GM23338 (cell line): ENCODE measurements around the gene LRRC25. TPM values are rescaled to one million over a fixed set of nuclear protein-coding genes. Genes with fewer than 3 reads are reported as not detected.
A peak's percentile ranks its signal among the peaks of the same experiment; 100 is the strongest.

ENCODE experiments used
- ATAC-seq: fragments of 200-7000 bp; cut with Tn5 transposase; 3 replicates; pipeline ENCODE4 v1.9.1; 2020
- DNase-seq: peaks from one replicate; pipeline ENCODE4 v3.0.0-alpha.2; 2015; ENCODE audit warnings: low spot score
- H2AFZ ChIP-seq: fragments of 200-600 bp; sonication (generic); 2 replicates; pipeline ENCODE4 v1.8.0; 2016; ENCODE audit warnings: antibody characterized with exemption, mild to moderate bottlenecking, moderate library complexity
- H3F3A ChIP-seq: fragments of 200-600 bp; sonication (generic); replicated peaks from 2 replicates; pipeline ENCODE4 v1.8.0; 2017; ENCODE audit warnings: antibody characterized with exemption, mixed run types, low read depth
- H3K27ac ChIP-seq: fragments of 200-600 bp; sonication (generic); 2 replicates; pipeline ENCODE4 v1.6.1; 2016; ENCODE audit warnings: low read depth
- H3K27me3 ChIP-seq: fragments of 200-600 bp; sonication (generic); 2 replicates; pipeline ENCODE4 v1.8.0; 2016; ENCODE audit warnings: mild to moderate bottlenecking, mixed run types, moderate library complexity; ENCODE audit not compliant: insufficient read depth
- H3K36me3 ChIP-seq: fragments of 200-600 bp; sonication (generic); 2 replicates; pipeline ENCODE4 v1.8.0; 2016; ENCODE audit warnings: mild to moderate bottlenecking; ENCODE audit not compliant: insufficient read depth
- H3K4me1 ChIP-seq: fragments of 200-600 bp; sonication (generic); 2 replicates; pipeline ENCODE4 v1.8.0; 2016; ENCODE audit warnings: mild to moderate bottlenecking, moderate library complexity; ENCODE audit not compliant: insufficient read depth
- H3K4me2 ChIP-seq: fragments of 200-600 bp; sonication (generic); 2 replicates; pipeline ENCODE4 v1.7.1; 2017; ENCODE audit warnings: mixed run types
- H3K4me3 ChIP-seq: fragments of 200-600 bp; sonication (generic); 2 replicates; pipeline ENCODE4 v1.6.1; 2016; ENCODE audit warnings: mixed run types
- H3K79me2 ChIP-seq: fragments of 200-600 bp; sonication (generic); replicated peaks from 2 replicates; pipeline ENCODE4 v1.8.0; 2017; ENCODE audit warnings: mild to moderate bottlenecking; ENCODE audit not compliant: insufficient read depth
- H3K9me2 ChIP-seq: fragments of 200-600 bp; sonication (generic); 2 replicates; pipeline ENCODE4 v1.8.0; 2017; ENCODE audit not compliant: insufficient read depth
- H4K20me1 ChIP-seq: fragments of 200-600 bp; sonication (generic); replicated peaks from 2 replicates; pipeline ENCODE4 v1.8.0; 2017; ENCODE audit warnings: mild to moderate bottlenecking; ENCODE audit not compliant: insufficient read depth
- H3K27ac Mint-ChIP-seq: 2 replicates; pipeline ENCODE4 v1.8.0; 2020; ENCODE audit warnings: inconsistent platforms, mild to moderate bottlenecking, moderate library complexity, mixed read lengths
- H3K27me3 Mint-ChIP-seq: 3 replicates; pipeline ENCODE4 v1.8.0; 2022; ENCODE audit warnings: low read depth, mild to moderate bottlenecking, moderate library complexity, mixed read lengths, inconsistent platforms; ENCODE audit not compliant: insufficient read depth, poor library complexity
- H3K36me3 Mint-ChIP-seq: 3 replicates; pipeline ENCODE4 v1.8.0; 2021; ENCODE audit warnings: low read depth, mild to moderate bottlenecking, inconsistent platforms, moderate library complexity, mixed read lengths
- H3K4me1 Mint-ChIP-seq: 3 replicates; pipeline ENCODE4 v1.8.0; 2020; ENCODE audit warnings: mild to moderate bottlenecking, inconsistent platforms, mixed read lengths
- H3K4me3 Mint-ChIP-seq: 3 replicates; pipeline ENCODE4 v1.8.0; 2021; ENCODE audit warnings: moderate library complexity, mild to moderate bottlenecking, inconsistent platforms, mixed read lengths
- H3K9me3 Mint-ChIP-seq: 3 replicates; pipeline ENCODE4 v1.8.0; 2020; ENCODE audit warnings: moderate library complexity, mild to moderate bottlenecking, inconsistent platforms, mixed read lengths
- CREB1 ChIP-seq: fragments of 250-450 bp; sonication (Bioruptor Pico); IDR thresholded peaks from 2 replicates; pipeline ENCODE4 v1.5.0; 2020; ENCODE audit warnings: low read depth, mild to moderate bottlenecking, moderate library complexity
- CTCF ChIP-seq, 2 experiments: fragments of 200-600 bp in 1 of 2; sonication (generic) in 1 of 2; conservative IDR thresholded peaks; 2 replicates each; pipeline versions ENCODE4 v1.5.1 to v1.6.1; 2016 to 2017; ENCODE audit warnings: antibody characterized with exemption in 2 of 2, low read depth in 2 of 2, mild to moderate bottlenecking in 2 of 2, moderate library complexity in 1 of 2
- EZH2 ChIP-seq: fragments of 200-600 bp; sonication (generic); IDR thresholded peaks from one replicate; pipeline ENCODE4 v1.8.0; 2017; ENCODE audit warnings: antibody characterized with exemption, mild to moderate bottlenecking, low read depth; ENCODE audit not compliant: unreplicated experiment
- JUNB ChIP-seq: IDR thresholded peaks from one replicate; pipeline ENCODE4 v1.6.1; 2016; ENCODE audit warnings: antibody characterized with exemption; ENCODE audit not compliant: unreplicated experiment
- NANOG ChIP-seq: IDR thresholded peaks from 2 replicates; pipeline ENCODE4 v1.6.1; 2016; ENCODE audit warnings: antibody characterized with exemption, borderline replicate concordance
- polyA plus RNA-seq: library from polyadenylated mRNA; unstranded; fragments of >200 nt; fragmentation: Nextera tagmentation; extraction: Ambion mirVana; gene quantifications from 2 replicates; pipeline ENCODE4 v1.2.1, GENCODE V29; 2016
- total RNA-seq: library from RNA; depleted of rRNA; stranded (reverse); fragments of >200 nt; shearing (Covaris generic); gene quantifications from 2 replicates; pipeline ENCODE4 v1.2.3, GENCODE V29; 2014

Gene LRRC25
- total and polyA plus RNA-seq, 2 experiments from 2014 or later, result 0.17 to 0.24 TPM

GRCh38 chr19:18388100-18388959, 9.1 kb downstream of the LRRC25 start:
- peak overlapping the region; percentile 60 for H3K4me3 Mint-ChIP-seq
- ATAC-seq, result peak; percentile 80
- Histone ChIP-seq H3F3A (peaks cover 26% of the 10 kb centered on the region), H3K27ac (no peak overlapping the region), H3K36me3 (no peaks in the 10 kb centered on the region), H3K9me2 (no peaks in the 10 kb centered on the region), H3K79me2 (no peaks in the 10 kb centered on the region), H2AFZ (no peak overlapping the region), H3K4me2 (peak overlapping the region; percentile 62; the same call in 1 of the 2 replicates), H3K4me1 (peaks cover 9% of the 10 kb centered on the region), H3K27me3 (peaks cover 21% of the 10 kb centered on the region), H4K20me1 (no peaks in the 10 kb centered on the region), H3K4me3 (peak overlapping the region; percentile 50; the same call in 1 of the 2 replicates)
- no peak overlapping the region for H3K27ac Mint-ChIP-seq
- TF ChIP-seq JUNB (no peak), NANOG (no peak), CREB1 (peak; percentile 46), EZH2 (no peak), CTCF (conservative IDR thresholded peaks at IDR 0.05; ENCODE audit: low read depth in 2 of 2) (peak; percentile 77 to 98)
- no peaks in the 10 kb centered on the region for H3K9me3 Mint-ChIP-seq
- H3K4me1 Mint-ChIP-seq, result peaks cover 14% of the 10 kb centered on the region
- DNase-seq, result peak; percentile 85
- peaks cover 11% of the 10 kb centered on the region for H3K36me3 Mint-ChIP-seq
- peaks cover 37% of the 10 kb centered on the region for H3K27me3 Mint-ChIP-seq

GRCh38 chr19:18386543-18387271, 10.7 kb downstream of the LRRC25 start:
- no peak for ATAC-seq
- TF ChIP-seq CREB1, result no peak
- no peaks in the 10 kb centered on the region for H3K9me2 ChIP-seq
- Mint-ChIP-seq H3K9me3 (no peaks in the 10 kb centered on the region), H3K4me1 (peaks cover 14% of the 10 kb centered on the region), H3K4me3 (peak overlapping the region; percentile 67), H3K27ac (no peak overlapping the region), H3K36me3 (peaks cover 11% of the 10 kb centered on the region), H3K27me3 (peaks cover 39% of the 10 kb centered on the region)
- peak overlapping the region; percentile 41 for H3K4me3 ChIP-seq
- H3K4me1 ChIP-seq, result peaks cover 9% of the 10 kb centered on the region
- H3K27ac ChIP-seq, result no peak overlapping the region
- H3K79me2 ChIP-seq, result no peaks in the 10 kb centered on the region
- peak overlapping the region; percentile 63; the same call in 1 of the 2 replicates for H2AFZ ChIP-seq
- DNase-seq, result no peak
- H4K20me1 ChIP-seq, result no peaks in the 10 kb centered on the region
- H3F3A ChIP-seq, result peaks cover 26% of the 10 kb centered on the region
- H3K27me3 ChIP-seq, result peaks cover 21% of the 10 kb centered on the region
- peak overlapping the region; percentile 51 for H3K4me2 ChIP-seq
- H3K36me3 ChIP-seq, result no peaks in the 10 kb centered on the region
